ENCODE measurements around the gene TOMM20L.

DNA sequence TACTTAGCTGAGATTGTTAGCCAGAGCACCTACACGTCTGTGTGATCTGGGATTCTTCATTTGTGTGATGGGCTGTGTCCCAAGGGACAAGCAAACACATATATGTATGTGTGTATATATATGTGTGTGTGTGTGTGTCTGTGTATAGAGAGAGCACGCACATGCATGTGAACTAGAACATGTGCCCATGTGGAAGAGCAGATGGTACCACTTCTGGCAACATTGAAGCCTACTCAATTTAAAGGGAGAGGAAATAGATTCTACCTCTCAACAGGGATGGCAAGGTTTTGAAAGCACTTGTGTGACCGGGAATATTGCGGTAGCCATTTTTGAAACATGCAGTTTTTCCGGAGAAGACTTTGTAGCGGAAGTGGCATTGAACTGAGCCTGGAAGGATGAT is 1.4 kb downstream of the TOMM20L start:
- TF ChIP-seq, protein P1, sequence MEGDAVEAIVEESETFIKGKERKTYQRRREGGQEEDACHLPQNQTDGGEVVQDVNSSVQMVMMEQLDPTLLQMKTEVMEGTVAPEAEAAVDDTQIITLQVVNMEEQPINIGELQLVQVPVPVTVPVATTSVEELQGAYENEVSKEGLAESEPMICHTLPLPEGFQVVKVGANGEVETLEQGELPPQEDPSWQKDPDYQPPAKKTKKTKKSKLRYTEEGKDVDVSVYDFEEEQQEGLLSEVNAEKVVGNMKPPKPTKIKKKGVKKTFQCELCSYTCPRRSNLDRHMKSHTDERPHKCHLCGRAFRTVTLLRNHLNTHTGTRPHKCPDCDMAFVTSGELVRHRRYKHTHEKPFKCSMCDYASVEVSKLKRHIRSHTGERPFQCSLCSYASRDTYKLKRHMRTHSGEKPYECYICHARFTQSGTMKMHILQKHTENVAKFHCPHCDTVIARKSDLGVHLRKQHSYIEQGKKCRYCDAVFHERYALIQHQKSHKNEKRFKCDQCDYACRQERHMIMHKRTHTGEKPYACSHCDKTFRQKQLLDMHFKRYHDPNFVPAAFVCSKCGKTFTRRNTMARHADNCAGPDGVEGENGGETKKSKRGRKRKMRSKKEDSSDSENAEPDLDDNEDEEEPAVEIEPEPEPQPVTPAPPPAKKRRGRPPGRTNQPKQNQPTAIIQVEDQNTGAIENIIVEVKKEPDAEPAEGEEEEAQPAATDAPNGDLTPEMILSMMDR (conservative IDR thresholded peaks at IDR 0.05; ENCODE audit: low read length) = no peak
- no peak for TF ChIP-seq EZH2phosphoT487 (IDR thresholded peaks at IDR 0.05; ENCODE audit: borderline replicate concordance)
